NCI-H510A treated with DMSO at 0.1 percent for 48 hours (cell line): ENCODE results near the gene COL12A1.
A peak's percentile ranks its signal among the peaks of the same experiment; 100 is the strongest.

Experiments used
- DNase-seq: peaks from one replicate; lab custom pipeline; 2025; lab: John Stamatoyannopoulos, UW

COL12A1 gene

GRCh38 chr6:75098709-75099108 lies 107.1 kb downstream of the COL12A1 start:
- no peak for DNase-seq

- no peak for DNase-seq
Observed at GRCh38 chr6:75096966-75097365, 108.9 kb downstream of the COL12A1 start.

DNA sequence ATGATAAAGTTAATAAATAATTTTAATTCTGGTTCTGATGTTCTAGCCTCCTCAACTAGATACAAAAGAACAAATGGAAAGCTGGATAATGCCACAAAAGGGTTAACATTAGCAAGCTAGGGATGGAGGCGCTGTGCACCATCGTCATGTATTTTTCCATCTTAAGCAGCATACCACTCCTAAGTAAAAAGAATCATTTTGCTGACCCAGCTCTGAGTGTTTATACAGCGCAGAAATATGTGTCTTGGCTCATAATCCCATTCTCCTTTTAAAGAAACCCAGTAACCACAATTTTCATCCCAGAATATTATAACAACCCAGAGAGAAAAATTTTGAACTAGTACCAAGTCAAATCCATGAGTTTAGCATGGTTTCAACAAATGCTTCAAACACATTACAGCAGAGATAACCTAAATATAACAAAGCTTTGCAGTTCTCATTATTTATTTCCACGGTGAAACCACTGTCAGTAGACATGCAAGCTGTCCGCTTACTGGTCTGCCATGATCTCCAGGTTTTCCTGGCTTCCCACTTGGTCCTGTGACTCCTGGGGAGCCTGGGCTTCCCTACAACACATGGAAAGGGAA lies 111.1 kb downstream of the COL12A1 start:
- no peak for DNase-seq

- no peak for DNase-seq
Observed at GRCh38 chr6:75091467-75092190, 114.2 kb downstream of the COL12A1 start.

DNA sequence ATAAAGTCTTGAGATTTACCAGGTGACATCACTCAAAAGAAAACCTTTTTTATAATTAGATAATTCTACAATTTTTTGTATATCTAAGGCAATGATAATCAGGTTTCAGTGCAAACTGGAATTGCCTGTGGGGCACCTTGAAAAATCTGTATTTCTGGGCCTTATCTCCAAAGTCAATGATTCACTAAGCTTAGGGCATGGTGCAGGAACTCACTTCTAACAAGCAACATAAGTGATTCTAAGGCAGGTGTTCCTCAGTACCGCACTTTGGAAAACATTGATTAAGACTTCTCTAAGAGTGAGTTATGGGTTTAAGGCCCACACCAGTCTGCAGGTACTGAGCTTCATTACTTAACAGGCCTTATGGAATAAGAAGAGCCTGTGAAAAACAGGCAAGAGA lies 115.3 kb downstream of the COL12A1 start:
- no peak for DNase-seq

DNA sequence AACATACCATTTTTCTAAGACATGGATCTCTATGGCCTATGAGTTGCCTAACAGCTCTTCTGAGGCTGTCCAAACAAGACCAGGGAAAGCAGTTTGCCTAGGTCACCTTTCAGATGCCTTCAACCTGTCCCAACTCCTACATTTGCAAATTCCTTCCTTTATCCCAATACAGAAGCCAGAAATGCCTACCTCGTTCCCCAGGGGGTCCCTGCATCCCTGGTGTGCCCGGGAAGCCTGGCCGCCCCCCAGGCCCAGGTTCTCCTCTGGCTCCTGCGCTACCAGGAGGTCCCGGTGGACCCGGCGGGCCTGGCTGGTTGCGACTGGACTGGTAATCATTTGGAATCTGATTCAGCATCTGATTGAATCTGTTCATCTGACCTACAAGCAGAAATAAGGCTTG lies 115.9 kb downstream of the COL12A1 start:
- DNase-seq = no peak

DNA sequence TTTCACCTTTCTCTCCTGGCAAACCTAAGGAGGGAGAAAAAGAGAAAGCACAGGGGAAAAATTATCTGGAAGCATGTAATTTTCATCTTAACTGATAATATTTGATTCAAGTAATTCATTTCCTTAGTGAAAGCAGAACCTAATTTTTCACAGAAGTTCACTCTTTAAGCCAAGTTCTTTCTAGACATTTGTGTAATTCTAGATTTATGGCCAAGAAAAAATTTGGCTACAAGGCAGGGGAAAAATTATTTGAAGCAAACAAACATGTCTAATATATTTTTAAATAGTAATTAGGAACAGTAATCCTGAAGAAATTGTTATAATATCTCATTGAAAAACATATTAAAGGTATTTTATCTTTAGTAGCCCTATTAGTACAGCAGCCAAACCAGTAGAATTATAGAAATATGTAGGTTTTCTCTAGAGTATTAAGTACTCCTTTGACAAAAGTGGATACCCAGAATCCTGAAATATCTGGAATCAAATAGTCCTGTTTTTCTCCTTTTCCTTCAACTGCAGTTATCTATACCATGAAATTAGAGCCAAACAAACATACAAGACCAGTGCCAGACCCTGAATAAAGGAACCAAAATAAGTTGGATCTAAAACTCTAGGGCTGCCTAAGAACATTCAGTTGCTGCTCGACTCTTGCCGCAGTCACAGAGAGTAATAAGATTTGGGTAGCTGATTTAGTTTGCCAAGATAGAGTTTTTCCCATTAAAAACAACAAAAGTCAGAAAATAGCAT lies 116.5 kb downstream of the COL12A1 start:
- DNase-seq = no peak

DNA sequence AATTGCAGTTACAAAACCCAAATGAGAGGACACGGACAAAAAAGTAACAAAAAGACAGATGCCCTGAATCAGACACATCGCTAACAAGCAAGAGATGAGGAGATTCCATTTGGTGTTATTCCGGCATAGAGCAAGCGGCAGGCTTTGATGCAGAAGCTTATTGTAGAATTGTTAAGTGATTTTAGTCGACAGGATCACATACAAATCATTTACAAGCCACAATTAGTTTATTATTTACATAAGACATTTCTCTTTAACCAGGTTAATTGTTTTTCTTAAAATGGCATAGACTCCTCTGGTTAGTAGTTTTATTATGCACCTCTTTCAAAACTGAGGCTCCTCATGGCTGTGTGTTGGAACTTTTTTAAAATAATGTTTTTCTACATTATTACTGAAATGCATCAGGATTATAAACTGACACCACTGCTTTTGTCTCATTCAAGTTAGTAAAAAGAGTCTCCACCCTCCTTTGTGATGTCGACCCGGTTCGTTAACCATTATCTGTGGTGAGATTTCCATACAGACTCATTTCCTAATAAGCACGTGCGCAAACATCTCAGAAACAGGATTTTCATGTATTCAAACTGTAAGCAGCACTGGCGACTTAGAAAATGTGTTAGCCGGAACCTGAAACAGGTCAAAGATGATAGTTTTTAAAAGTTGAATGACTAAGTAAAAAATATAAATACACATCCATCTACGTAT lies 119.8 kb downstream of the COL12A1 start:
- DNase-seq = no peak

DNA sequence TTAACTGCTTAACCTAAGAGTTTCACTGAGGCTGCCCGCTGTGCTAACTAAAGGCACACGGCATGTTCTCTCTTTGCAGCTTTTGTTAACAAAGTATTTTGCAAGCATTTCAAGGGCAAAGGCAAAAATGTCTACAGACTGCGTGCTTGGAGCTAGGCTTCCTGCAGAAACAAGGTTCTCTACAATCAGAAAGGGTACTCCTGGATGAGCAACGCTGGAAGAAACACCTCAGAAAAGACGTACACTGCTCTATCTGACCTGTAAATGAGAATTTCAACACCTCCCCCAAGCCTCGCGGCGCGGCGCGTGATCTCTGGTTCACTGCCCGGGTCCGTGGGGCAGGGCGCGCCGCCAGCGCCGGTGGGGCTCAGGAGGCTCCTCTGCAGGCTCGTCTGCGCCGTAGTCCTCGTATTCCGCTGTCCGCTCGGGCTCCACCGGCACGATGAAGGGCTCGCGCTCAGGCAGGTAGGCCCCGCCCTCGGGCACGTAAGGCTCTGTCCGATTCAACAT lies 120.9 kb downstream of the COL12A1 start:
- DNase-seq = peak; percentile 15

GRCh38 chr6:75084018-75084417 lies 121.8 kb downstream of the COL12A1 start:
- no peak for DNase-seq

DNA sequence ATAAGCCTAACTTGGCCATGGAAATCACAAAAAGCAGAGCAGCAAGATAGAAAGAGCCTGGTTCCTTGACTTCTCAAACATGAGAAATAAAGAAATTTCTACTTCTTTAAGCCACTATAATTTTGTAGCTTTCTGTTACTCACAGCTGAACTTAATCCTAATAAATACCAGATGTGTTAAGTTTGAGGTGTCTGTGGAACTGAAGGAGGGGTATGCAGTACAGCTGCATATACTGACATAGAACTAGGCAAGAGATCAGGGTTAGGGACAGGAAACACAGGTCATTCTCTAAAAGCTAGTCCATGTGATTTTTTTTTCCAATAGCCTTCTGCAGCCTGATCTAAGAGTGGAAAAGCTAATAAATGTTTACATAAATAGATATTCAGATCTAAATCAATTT lies 123.9 kb downstream of the COL12A1 start:
- no peak for DNase-seq

DNA sequence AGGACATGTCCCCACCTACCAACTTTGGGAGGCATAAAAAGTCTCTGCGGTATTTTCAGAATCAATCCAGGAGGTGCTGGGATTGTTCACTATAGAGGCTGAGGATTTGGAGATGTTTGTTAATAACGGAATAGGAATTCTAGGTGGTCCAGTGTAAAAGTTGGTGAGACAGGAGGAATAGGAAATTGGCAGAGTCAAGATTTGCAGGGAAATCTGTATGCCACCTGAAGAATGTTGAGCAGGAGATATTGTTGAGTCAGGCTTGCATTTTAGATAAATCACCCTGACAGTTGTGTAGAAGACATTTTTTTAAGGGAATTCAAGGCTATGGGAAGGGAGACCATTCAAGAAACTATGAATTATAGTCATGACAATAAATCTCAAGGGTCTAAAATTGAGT lies 124.8 kb downstream of the COL12A1 start:
- no peak for DNase-seq

DNA sequence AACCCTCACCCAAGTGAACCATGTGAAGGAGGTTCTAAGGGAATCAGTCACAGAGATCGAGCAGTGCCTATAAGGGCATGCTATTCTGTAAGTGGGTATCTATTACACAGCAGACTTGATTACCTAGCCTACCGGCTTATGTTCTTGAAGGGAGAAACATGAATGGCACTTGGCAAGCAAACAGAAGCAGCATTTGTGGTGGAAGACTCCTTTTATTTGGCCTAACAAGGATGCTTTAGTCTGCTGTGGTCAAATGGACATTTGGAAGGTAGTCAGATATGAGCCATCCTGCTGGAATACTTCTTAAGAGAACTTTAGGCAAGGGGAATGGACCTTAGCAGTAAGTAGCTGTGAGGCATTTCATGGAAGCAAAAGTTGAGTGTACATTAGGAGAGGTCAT lies 126.3 kb downstream of the COL12A1 start:
- no peak for DNase-seq

- no peak for DNase-seq
Observed at GRCh38 chr6:75077701-75078100, 128.2 kb downstream of the COL12A1 start.

GRCh38 chr6:75076009-75076408 lies 129.8 kb downstream of the COL12A1 start:
- no peak for DNase-seq

GRCh38 chr6:75070244-75070643 lies 135.6 kb downstream of the COL12A1 start:
- no peak for DNase-seq

GRCh38 chr6:75065523-75065922 lies 140.3 kb downstream of the COL12A1 start:
- no peak for DNase-seq

- no peak for DNase-seq
Observed at GRCh38 chr6:75052491-75052890, 153.4 kb downstream of the COL12A1 start.

DNA sequence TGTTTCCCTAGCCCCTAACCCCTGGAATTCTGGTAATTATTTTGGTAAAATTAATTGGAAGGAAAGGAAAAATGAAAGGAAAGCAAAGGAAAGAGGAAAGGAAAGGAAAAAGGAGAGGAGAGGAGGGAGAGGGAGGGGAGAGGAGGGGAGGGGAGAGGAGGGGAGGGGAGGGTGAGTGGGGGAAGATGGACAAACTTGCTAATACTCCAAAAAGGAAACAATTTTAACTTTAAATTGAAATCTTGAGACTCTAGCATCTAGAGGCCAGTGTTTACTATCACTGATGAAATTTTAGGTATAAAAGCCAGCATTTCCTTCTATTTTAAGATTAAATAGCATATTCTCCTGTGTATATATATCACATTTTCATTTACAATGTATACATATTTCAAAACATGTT lies 156.5 kb downstream of the COL12A1 start:
- no peak for DNase-seq

GRCh38 chr6:75044846-75045245 lies 161.0 kb downstream of the COL12A1 start:
- no peak for DNase-seq

DNA sequence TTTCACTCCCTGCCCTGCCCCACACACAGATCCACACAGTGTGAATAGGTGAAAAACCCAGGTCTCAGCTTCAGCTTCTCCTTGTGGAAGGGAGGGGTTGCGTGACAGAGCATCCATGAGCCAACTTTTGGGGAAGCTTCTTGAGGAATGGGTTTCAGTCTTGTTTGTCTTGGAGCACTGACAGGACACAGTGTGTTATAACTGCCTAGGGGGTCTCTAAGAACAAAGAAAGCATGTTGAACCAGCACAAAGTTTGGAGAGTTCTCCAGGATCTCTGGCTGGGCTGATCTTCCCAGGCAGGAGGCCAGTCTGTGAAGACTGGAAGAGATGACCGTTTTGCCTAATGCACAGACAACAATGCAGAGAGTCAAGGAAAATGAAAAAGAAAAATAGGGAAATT lies 164.5 kb downstream of the COL12A1 start:
- no peak for DNase-seq
